CD4-positive, alpha-beta T cell treated with Interleukin-15 for 4 hours (primary cell): ENCODE measurements around the gene KRT222.

ENCODE experiments used
- DNase-seq: peaks from one replicate; pipeline ENCODE4 v3.0.0-alpha.2; 2020; ENCODE audit warnings: low spot score

The KRT222 gene

DNA sequence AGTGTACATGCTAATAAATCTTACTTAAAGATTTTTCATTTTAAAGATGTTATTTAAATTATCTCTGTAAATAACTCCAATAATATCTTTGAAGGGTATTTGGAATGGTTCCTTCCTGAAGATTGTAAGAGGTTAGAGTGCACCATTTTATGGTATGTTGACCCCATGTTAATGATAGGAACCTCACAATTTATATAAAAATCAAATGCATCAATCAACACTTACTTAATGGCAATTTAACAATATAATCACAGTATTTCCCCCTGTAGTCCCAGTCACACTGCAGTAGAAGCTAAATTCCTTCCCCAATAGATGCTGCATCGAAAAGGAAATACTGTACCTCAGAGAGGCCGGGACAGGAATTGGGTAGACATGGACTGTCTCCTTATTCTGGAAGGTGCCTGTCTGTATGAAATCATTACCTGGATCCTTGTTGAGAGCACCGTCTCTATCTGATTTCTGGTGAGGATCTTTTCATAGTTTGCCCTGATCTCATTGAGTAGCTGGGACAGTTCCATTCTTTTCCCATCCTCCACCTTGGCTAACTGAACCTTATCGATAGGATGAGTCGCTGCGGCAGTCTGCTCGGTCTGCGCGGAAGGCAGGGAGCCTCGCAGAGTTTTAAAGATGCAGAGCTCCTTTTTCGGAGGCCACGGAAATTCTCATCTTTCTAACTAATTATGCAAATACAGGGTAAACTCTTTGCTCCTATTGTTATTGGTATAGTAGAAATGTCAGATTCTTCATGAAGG, at the start of gene KRT222:
Gene KRT222 (minus strand): TSS at position 596 of the 752 bp plus-strand sequence. CDS start 78 bp downstream, at position 518.
- DNase-seq = no peak

DNA sequence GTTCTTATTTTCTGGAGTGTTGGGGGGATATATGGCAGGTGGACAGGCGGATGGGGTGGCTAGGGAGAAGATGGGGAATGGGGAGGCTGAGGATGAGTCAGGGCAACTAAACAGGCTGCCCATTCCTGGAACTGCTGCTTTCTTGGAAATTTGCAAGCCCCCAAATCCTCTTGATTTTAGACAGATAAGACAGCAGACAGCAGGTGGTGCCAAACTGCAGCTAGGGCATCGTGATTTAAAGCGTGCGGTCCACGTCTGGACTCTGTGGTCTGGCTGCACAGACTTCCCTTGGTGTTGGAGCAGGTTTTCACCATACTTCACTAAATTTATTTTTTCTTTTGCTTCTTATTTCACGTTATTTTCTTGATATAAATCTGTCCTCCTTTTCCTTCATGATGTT, 49.5 kb upstream of the KRT222 start:
- no peak for DNase-seq

DNA sequence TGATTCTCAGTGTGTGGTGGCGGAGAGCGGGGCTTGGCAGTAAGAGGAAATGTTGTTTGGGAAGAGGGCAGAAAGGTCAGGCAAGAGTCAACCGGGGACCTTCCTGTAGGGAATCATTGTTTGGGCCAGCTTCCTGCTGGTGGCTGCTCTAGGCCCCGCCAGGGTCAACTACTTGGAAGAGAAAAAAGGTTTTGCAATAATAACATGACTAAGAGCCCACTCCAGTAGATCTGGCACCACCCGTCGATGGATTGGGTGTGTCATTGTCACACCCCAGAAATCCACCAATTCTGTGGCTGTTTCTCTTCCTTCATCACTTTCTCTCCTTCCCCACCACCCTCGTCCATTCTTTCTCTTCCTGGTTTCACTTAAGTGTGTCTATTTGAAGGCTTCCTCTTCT, 42.8 kb upstream of the KRT222 start:
- no peak for DNase-seq

DNA sequence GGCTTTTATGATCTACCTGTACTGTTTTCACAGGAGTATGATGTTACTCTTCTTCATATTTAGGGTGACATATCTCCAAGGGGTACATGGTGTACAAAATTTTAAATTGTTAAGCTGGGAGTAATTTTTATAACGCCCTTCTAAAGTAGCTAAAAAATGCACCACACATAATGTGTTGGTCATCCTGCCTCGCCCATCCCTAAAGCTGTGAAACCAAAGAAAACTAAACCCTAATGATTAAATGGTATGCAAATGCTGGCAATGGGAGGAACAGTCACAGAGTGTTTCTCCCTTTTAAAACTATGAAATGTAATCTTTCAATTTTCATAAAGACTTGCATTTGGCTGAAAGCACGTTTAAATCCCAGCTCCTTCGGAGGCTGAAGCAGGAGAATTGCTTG, 40.6 kb upstream of the KRT222 start:
- no peak for DNase-seq

DNA sequence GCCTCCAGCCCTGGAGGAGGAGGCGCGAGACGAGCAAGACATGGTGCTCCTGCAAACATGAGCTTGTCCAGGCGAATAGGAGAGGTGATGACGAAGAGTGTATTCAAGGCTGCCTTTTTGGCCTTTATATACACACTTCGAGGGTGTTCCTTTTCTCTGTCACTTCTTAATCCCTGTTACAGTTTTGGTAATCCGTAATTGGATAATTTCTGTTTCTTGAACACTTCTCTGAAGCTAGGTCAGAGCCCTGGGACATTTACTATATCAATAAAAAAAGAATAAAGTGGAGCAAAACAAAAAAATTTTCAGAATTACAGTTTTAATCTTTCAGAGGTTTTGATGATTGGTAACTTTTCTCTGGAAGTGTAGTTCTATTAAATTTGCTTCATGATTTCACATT, 38.7 kb upstream of the KRT222 start, which contains the start of gene KRT24:
Gene KRT24 (minus strand): TSS at position 101 of the 400 bp plus-strand sequence. CDS start 59 bp downstream, at position 42.
- no peak for DNase-seq

DNA sequence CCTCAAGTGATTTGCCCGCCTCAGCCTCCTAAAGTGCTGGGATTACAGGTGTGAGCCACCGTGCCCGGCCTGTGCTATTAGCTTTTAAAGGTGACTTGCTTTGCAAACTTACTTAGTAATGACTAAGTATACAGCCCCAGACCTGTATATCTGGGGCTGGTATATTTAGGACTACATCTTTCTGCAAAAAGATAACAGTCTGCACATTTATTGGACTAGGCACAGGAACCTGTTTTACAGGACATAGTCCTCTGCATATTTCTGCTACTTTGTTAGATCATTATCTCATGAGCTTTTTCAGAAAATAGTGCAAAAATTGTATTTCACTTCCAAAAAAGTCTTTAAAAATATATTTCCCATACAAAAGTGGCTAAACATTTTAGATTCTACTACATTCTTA, 37.3 kb upstream of the KRT222 start:
- DNase-seq = no peak

DNA sequence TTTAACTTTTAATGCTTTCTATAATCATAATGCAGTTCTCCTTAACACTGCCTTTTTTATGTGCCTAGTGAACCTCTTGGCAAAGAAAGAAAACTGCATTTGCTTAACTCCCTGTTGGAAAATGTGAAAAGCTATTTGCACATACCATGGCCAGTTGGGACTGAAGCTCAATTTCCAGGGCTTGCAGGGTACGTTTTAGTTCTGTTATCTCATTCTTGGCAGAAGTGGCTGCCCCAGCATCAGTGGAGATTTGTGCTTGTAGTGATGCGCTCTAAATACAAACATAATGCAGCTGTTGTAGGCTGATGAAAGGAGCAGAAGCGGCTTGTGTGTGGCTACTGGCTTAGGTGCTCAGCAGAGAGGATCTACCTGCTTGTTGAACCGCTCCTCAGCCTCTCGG, 34.9 kb upstream of the KRT222 start:
- no peak for DNase-seq

DNA sequence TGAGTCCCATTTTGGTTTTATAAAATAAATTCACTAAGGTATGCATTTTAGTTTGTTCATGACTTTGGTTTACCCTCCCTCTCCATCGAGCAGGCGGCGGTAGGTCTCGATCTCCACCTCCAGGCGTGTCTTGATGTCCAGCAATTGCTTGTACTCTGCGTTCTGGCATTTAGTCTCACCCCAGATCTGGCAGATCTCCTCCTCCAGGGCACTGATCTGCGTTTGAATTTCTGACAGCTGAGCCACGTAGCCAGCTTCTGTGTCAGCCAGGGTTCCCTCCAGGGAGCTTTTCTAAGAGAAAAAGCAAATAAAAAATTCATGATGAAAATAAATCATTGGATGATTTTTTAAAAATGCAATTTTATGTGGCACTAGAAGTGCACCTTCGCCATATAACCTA, 34.4 kb upstream of the KRT222 start:
- no peak for DNase-seq

DNA sequence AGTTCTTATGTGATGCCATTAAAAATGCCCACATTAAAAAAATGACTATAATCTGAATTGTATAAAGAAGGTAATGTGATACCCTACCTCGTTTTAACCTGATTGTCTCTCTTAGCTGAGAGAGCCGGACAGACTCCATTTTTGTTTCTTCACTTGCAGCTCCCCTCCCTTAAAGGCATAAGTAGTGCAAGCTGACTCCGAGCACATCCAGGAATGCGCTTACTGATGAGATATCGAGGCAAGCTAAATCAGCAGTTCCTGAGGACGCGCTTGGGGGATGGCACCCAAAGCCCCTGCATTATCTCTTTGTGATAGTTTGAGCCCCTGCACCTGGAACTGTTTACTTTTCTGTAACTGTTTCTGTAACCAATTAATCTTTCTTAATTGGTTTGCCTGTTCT, 32.3 kb upstream of the KRT222 start:
- no peak for DNase-seq

DNA sequence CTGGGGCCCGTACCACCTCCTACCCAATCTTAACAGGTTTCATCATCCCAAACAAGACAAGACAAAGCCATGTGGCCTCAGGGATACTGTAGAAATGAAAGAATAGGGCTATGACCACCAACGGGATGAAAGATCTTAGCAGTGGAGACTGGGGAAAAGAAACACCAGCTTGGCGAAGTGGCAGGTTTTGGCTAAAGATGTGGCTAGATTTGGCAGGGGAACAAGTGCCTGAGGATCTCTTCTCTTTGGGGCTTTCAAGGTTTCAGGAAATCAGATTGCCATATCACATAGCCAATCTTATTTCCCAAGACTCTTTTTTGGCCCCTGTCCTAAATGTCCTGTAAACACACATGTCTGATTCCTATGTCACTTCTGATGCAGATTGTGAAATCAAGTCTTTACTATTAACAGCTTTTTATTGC, 31.7 kb upstream of the KRT222 start:
- DNase-seq = no peak

DNA sequence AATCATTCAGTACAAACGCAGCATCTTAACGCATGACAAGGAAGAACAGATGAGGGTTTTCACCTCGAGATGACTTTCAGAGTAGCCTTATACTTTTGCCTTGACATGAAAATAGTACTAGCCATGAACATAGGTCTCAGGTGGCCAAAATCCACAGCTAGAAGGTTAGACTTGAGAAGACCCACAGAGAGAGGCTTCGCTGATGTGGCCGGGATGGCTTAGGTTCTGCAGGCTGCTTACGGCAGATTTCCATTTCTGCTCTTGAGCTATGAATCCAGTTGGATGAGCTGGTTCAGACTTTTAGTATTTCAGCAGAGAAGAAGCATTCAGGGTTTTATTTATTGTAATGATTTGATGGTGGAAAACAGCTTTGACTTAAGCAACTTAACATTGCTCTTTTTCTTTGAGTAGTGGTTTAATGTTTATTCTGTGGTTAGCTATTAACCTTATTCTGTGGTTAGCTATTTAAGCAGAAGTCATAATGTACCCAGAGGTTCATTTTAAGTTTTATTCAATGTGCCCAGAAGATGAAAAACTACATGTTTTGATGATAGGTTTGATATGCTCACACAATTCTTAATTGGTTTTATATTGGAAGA, 31.0 kb upstream of the KRT222 start:
- no peak for DNase-seq

DNA sequence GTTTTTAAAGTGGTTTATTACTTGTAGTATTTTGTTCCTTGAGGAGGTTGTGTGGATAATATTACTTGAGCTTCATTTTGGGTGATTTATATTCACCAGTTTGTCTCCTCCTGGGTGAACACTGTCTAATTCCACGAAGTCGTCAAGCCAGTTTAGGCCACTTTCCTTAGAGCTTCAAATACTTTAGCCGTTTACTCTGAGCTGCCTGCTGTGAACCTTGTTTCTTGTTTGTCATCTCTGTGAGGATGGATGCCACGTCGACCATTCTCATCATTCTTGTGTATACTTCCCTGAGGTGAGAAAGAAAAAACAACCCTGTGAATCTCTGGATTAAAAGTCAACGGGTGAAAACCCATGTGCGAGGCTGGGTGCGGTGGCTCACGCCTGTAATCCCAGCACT, 29.6 kb upstream of the KRT222 start:
- DNase-seq = no peak

DNA sequence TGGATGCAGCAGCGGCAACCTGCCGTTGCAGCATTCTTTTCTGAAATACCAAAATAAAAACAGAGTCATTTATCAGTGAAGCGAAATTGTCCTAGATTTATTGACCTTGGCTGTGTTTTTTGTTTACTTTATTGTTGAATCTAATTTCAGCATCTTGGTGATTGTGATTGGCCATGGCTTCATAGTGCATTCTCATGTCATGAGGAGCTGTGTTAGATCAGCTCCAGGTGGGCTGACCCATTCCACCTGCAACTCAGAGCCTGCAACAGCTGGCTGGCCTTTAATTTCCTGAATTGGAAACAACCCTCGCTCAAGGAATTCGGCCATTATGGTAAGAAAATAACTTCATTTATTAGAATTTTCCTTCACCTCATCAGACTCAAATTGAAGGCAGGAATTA, 22.1 kb upstream of the KRT222 start:
- DNase-seq = no peak

DNA sequence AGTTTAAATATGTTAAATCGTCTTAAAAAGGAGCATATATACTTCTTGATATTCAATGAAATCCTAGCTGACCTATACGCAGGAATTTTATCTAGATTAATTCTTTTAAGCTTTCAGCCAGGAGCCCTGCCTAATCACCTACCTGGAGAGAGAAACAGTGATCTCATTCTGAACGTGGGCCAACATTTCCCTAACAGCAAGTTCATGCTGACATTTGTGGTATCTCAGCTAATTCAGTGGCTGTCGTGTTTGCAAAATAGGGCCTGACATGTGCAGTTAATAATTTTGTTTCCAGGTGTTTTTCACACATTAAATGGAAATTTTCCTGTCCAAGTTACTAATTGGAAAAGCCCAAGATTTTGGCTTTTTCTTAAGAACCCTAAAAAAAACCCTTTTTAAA, 21.2 kb upstream of the KRT222 start:
- DNase-seq = no peak

DNA sequence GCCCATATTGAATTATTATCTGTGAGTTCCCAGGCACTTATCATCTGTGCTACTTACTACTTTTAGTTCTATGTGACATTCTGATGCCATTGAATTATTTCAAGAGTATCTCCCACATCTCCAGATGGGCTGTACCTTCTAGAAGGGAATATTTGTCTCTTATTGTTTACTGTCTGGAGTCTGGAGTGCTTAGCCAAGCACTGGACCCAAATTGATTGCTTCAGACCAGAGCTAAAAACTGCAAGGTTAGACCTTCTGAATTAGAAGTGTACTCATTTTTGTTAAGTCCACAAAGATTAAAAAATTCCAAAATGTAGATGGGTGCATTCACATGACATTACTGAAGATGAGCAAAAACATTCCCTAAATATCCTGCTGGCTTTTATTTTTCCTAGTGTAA, 16.0 kb upstream of the KRT222 start:
- DNase-seq = no peak

DNA sequence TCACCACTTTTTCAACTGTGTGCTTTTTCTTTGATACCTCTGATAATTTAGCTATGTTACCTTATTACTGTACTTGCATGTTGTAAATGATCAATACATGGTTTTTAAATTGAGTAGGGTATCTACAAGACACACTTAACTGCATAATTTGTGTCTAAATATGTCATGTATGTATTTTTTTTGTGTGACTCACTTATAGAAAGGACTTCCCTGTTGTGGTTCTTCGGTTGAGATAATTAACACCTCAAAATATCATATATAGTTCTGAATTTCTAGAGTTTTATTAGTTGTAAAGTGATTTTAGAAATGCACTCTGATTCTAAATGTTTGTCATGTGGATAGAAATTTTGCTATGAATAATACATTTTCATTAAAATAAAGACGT, 14.5 kb upstream of the KRT222 start:
- DNase-seq = no peak

DNA sequence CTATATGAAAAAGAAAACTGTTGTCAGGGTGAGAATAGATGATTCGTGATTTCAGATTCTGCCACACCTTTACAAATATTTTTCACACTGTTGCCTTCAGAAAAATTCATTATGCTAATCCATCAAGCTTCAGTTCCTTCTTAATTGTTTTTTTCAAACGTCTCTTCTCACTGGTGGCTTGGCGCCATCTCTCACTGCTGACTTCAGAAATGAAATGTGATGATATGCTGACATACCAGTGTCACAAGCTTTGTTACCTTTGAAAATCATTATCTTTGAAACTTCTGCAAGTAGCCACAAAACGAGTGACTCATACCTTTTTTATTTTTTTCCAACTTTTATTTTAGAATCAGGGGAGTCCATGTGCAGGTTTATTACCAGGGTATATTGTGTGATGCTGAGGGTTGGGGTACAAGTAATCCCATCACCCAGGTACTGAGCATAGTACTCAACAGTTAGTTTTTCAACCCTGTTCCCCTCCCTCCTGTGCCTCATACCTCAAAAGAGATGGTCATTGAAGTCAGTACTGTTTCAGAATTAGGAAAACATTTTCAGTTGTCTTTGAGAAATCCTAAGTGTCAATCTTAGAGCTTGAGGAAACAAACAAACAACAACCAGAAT, 14.0 kb upstream of the KRT222 start:
- no peak for DNase-seq

DNA sequence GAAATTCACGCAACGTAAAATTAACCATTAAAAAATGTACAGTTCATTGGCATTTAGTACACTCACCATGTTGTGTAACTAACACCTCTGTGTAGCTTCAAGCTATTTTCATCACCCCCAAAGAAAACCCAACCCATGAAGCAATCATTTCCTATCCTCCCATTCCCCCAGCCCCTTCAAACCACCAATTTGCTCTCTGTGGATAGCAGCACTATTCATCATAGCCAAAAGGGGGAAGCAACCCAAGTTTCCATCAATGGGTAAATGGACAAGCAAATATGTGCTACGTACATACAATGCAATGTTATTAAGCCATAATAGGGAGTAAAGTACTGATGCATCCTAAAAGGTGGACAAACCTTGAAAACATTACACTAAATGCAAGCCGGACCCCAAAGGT, 10.9 kb upstream of the KRT222 start:
- DNase-seq = no peak

DNA sequence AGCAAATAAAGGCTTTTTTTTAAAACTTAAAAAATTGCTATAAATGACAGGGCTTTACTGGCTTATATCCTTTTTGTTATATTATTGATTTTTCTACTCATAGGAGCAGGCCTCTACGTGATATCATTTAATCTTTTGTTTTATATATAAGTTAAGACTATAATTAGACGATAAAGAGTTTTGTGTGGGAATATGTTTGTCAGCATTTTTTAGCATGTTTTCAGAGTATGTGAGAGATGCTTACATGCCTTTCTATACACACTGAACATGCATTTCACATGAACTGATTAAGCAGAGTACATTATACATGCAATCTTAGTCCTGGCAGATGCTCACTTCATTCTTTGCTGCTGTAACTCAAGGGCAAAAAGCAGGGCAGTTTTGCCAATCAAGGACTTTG, 7.7 kb upstream of the KRT222 start:
- no peak for DNase-seq

DNA sequence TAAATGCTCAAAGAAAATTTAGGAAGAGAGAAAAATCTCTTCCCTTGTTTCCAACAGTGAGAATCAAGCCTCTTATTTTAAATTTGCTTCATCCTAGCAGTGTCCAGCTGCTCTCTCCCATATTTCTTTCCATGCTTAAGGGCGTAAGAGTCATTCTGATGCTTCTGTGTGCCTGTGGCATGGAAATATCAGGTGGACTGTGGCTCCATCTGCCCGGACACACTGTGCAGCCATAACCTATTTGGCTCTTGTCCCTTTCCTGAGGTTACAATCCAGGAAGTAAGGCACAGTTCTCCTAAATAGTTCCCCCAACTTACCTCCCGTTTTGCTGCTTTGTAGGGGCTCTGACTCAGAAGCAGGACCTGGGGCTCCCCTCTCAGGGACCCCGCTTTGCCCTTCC, 6.3 kb upstream of the KRT222 start:
- no peak for DNase-seq

DNA sequence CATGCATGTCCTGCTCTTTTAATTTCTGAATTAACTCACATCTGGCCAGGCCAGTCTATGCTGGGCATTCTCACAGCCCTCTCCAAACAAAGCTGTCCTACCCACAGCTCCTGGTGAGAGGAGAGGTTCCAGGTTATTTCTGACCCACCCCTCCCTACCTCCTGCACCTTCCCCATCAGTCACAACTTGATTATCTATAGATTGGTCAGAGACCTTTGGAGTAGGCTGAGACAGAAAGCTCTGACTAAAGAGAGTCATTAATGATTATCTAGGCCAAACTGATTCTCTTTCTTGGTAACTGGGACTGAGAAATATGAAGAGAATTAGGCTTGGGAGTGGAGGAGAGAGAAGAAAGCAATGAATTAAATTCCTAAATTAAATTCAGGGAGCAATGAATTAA, 1.4 kb upstream of the KRT222 start:
- DNase-seq = no peak

DNA sequence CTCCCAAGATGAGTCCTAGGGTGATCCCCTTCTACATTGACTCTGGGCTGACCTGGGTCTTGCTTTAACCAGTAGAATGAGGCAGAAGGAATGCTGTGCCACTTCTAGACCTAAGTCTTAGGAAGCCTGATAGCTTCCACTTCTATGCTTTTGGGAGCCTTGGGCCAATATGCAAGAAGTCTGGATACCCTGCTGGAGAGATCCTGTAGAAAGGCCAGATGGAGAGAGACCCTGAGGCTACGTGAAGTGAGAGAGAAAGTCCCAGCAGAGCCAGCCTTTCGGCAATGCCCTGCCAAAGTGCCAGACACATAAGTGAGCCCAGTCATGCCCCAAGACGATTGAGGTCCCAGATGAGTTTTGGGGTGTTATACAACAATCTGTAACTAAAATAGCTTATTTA, 1.7 kb downstream of the KRT222 start:
- no peak for DNase-seq

DNA sequence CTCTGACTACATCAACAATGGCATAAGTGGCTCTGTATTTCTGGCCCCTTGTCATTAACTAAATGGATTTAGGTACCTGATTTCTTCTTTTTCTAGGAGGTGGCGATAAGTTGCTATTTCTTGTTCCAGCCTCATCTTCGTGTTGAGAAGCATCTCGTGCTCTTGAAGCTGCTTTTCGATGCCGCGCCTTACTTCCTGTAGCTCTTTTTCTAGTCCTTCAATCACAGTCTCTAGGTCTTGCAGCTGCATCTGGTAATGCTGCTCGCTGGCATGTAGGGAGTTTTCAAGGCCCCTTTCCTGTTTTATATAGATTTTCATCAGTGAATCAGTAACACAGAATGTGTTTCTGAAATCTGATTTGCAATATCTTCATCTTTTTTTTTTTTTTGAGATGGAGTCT, 5.1 kb downstream of the KRT222 start:
- DNase-seq = no peak

DNA sequence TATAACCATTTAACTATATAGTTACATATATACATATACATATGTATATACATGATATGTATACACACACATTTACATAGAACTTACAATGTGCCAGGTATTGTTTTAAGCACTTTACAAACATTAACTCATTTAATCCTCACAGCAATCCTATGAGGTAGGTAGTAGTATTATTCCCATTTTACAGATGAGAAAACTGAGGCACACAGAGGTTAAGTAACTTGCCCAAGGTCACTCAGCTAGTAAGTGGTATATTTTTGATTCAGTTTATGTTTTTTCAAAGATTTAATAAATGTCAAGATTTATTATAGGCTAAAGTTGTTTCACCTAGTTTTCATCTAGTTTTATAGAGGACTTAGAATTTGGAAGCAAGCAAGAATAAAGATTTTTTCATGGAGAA, 6.6 kb downstream of the KRT222 start:
- no peak for DNase-seq
